NCI-H446 treated with DMSO at 0.1 percent for 48 hours (cell line): ENCODE measurements around the gene BLNK.
A peak's percentile ranks its signal among the peaks of the same experiment; 100 is the strongest.
"Not testable (repeated sequence)": the region's sequence is repeated elsewhere in the genome, so short reads cannot be mapped to it uniquely, and the experiment has no call there.

Experiments used
- DNase-seq: peaks from one replicate; lab custom pipeline; 2025; lab: John Stamatoyannopoulos, UW

BLNK gene

GRCh38 chr10:96271016-96271815 lies at the start of gene BLNK:
Gene BLNK, minus strand, starts transcription at chr10:96271569. Its CDS starts 171 bp downstream, at chr10:96271398.
- no peak for DNase-seq

DNA sequence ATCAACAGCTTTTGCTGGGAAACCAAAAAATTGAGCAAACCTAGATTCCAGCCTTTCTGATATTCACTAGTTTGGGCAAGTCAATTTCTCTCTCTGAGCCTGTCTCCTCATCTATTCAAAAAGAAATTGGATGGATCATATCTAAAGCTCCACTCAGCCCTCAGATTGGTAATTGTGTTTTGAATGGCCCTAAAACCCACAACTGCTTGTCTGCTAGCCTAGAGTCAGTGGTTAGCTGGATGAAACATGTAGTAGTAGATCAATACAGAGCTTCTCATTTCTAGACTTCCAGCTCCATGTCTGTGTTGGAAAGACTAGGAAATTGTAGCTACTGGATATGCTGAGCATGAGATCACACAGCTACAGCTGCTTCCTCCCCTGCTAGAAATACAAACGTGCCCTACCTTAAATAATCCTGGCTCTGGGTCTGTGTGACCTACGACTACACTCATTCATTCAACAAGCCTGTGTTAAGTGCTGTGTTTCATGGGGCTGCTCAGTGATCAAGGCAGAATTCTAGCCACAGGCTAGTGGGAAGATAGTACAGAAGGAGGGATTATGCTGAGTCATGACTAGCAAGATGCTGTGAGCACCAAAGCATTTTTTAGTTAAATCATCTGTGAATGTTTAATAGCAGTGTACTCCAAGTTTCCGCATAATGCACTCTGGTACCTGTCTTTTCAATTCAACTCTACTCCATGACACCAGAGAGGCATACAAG lies 48.5 kb upstream of the BLNK start:
- DNase-seq: no peak

DNA sequence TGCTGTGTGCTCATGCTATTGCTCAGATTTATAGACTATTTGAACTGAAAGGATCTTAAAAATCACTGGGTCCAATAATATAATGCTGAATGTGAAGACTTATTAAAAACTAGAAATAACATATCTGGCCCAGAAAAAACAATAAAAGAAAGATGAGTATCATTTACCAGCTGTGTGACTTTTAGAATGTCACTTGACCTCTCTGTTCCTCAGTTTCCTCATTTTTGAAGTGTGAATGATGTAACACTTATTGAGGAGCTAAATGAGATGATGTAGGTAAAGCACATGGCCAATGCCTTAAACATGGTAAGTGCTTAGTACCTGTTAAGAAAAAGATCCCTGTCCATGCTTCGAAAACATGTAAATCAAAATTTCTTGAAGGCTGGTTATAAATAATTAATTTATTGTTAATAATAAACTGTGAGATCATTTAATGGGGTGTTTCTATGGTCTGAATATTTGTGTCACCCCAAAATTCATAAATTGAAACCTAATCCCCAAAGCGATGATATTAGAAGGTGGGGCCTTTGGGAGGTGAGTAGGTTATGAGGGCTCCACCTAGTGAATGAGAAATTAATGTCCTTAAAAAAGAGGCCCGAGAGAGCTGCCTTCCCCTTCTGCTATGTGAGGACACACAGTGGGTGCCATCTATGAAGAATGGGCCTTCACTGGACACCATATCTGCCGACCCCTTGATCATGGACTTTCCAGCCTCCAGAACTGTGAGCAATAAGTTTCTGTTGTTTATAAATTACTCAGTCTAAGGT lies 45.9 kb upstream of the BLNK start:
- DNase-seq: no peak

GRCh38 chr10:96313344-96313743 lies 42.0 kb upstream of the BLNK start:
- DNase-seq: no peak

GRCh38 chr10:96311180-96311715 lies 39.9 kb upstream of the BLNK start:
- no peak for DNase-seq

DNA sequence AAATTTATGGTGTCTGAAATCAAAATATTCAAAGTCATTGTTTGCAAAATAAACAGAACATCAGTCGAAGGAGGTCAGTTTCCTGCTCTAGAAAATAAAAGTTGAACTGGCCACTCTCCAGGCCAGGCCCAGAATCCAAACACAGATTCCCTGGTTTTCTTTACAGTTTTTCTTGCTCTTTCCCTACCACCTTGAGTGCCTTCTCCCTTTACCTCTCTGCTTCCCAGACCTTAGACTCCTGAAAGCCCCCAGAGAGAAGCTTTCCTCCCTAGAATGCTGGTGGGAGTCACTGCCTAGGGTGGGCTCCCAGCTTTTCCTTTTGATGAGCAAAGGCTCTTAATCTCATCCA lies 38.9 kb upstream of the BLNK start:
- DNase-seq: no peak

DNA sequence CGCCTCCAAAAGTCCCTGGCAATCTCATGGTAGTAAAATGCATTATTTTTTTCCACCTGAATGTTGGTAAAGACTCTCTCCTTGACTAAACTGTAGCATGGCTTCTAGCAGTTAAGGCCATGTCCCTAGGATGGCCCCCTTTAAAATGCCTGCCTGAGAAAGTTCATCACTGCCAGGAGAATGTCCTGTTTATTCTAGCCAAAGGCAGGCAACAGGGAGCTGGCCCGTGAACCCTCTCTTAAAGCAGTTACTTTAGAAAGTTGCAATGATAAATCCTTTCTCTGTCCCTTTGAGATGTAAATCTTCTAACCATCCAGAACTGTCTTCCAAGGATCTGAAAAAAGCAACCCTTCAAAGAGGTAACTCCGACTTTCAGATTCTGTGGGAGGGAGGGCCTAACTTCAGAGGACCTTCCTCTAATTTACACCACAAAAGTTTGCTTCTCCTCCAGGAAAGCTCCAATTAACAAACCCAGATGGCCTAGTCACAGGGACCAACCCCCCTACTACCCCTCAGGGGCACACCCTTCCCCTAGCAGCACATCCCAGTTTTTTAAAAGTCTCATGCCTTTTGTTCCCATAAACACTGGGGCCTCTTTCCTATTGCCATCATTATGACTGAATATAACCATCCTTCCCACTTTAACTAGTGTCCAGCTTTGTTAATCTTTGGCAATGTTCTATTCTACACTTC lies 38.4 kb upstream of the BLNK start:
- no peak for DNase-seq

- not testable (repeated sequence) for DNase-seq
These were observed 37.5 kb upstream of the BLNK start for GRCh38 chr10:96308854-96309253.

- peak; percentile 92 for DNase-seq
These were observed 35.1 kb upstream of the BLNK start for GRCh38 chr10:96306516-96306915.

DNA sequence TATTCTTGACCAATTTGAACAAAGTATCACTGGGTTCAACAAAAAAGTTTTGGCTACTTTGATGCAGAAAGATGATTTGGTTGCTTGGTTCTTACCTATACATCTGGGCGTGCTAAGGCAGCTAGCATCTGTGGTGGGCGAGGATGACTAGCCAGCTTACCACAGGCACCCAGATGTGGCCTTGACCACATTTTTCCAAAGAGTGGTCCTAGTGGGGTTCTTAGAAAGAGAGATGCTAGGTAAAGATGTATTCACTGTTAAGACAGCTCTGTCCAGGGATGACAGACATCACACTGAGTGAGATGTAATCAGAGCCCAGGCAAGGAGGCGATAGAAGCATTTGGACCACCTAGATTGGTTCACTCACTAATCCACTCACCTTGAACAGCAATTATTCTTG lies 33.6 kb upstream of the BLNK start:
- DNase-seq: no peak

- no peak for DNase-seq
These were observed 32.9 kb upstream of the BLNK start, which contains the start of gene DNTT for GRCh38 chr10:96304230-96304629. Gene DNTT, plus strand, starts transcription at chr10:96304434. Its CDS starts 64 bp downstream, at chr10:96304498.

DNA sequence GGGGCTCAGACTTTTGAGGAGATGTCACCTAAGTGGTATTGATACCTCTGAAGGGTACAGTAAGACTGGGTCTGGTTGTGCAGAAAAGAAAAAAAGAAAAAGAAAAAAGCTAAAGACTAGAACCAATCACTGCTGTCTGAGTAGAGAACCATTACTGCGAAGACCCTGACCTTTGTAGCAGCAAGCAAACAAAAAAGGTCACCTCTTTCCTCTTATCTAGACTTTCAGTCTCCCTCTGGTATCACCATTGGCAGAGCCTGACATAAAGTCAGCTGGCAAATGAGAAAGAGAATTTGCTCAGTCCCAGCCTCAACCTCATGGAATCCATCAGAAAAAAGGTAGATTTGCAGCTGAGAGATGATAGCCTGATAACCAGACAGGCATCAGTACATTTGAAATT lies 30.2 kb upstream of the BLNK start:
- no peak for DNase-seq

DNA sequence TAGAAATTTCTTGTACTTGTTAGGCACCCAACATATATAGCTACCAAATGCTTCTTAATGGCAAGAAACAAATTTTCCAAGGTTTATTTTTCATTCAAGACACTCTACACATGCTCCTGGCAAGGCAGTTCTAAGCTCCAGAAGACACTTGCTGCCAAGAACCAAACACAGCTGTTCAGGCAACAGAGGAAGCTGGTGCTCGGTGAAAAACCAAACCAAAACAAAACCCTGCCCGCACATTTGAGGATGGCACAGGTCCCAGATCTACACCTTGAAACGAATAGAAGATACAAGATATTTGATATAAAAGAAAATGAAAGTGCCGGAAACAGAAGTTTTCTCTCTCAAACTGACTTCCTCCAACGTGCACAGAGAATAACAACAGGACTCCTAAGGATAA lies 28.0 kb upstream of the BLNK start:
- DNase-seq: no peak

DNA sequence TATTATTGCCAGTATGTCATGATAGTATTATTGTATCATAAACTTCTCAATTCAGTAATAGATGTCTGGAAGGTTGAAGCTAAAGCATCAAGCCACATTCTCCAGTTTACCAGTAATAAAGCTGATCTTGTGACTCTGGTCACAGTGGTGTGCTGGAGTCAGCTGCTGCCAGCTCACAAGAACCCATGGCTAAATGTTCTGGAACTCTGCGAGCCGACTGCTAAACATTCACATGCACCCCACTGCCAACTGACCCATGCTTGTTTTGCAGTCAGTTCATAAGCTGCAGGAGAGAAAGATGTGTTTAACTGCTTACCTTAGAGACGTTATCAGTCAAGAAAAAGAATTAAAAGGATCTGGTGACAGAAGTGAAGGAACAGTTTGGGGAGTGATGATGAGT lies 27.0 kb upstream of the BLNK start:
- DNase-seq: no peak

- no peak for DNase-seq
These were observed 26.1 kb upstream of the BLNK start for GRCh38 chr10:96297486-96297885.

DNA sequence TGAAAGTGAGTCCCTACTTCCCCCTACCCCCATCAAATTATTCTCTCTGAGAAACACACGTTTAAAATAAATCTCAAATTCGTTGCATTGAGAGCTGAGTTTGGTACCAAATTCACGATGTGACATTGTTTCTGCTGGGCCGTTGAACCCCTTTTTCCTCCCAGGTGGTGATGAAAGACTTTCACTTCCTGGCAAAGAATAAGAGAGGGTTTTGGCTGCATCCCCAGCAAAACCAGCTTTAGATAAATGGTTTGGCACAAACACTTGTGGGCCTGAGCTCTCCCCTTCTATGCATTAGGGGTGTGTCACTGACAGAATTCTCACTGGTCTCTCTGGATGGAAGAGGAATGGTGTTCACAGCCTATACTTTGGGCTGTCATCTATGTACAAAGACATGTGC lies 24.1 kb upstream of the BLNK start:
- no peak for DNase-seq

GRCh38 chr10:96292971-96293920 lies 21.9 kb upstream of the BLNK start:
- peak; percentile 31 for DNase-seq

DNA sequence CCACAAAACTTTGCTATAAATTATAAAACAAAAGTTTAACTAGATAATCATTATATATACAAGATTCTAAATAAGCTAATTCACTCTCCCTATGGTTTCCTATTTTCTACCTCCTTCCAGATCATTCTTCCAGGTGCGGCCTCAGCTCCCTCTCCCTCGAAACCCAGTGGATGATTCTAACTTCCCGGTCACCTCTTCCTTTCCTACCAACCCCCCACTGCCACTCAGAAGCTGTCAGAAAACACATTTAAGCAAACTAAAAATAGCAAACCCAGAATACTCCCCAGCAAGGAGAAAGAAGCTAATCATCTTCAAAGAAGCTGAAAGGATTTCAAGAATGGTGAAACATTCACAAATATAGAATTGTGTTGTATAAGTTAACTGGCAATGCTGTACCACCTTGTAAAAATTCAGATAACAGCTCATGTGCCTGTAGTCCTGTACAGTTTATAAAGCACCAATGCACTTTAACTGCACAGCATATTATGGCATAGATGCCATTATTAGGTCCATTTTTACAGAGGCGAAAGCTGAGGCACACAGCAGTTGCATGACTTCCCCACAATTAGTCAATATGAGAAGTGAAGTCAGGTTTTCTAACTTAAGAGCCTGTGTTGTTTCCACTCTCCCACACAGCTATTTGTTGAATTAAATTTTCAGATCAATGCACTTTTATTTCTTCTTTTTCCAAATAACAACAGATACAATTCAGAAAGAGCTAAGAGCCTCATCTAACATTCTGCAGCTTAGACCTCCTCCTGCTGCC lies 19.2 kb upstream of the BLNK start:
- no peak for DNase-seq

- DNase-seq: no peak
These were observed 18.0 kb upstream of the BLNK start for GRCh38 chr10:96289218-96289910.
